CD4-positive, alpha-beta T cell (primary cell): Measurements from ENCODE around the gene DENND1B. TPM values are rescaled to one million over a fixed set of nuclear protein-coding genes. Genes with fewer than 3 reads are reported as not detected.

Source experiments
- ATAC-seq: fragments of 200-7000 bp; cut with Tn5 transposase; one replicate; pipeline ENCODE4 v1.10.0; 2022; ENCODE audit warnings: mild to moderate bottlenecking; ENCODE audit not compliant: poor library complexity
- CTCF ChIA-PET: fragments of 350-600 bp; sonication (Branson Sonifier 250); formaldehyde crosslinking; loops from one replicate; lab custom pipeline; 2021; ENCODE audit warnings: antibody characterized with exemption, inconsistent platforms; lab: Charles Lee
- POLR2A ChIA-PET: fragments of 350-600 bp; sonication (Branson Sonifier 250); formaldehyde crosslinking; loops from one replicate; lab custom pipeline; 2021; ENCODE audit warnings: antibody characterized with exemption, inconsistent platforms; lab: Charles Lee
- DNase-seq, 14 experiments: peaks; one replicate each; pipeline ENCODE4 v3.0.0-alpha.2; 2013 to 2020; ENCODE audit warnings: mixed read lengths in 2 of 14
- H3K27ac ChIP-seq, 2 donors: one replicate each; pipeline versions ENCODE4 v1.5.1 to v1.7.0; 2013; ENCODE audit warnings: low read length in 2 of 2, low read depth in 1 of 2, mild to moderate bottlenecking in 1 of 2
- H3K27me3 ChIP-seq, 2 experiments: 1 replicate in 1 of 2; 2 replicates in 1 of 2; pipeline versions ENCODE4 v1.6.1 to v1.7.0; 2013; ENCODE audit warnings: low read length in 2 of 2, control low read depth in 1 of 2, mild to moderate bottlenecking in 1 of 2, moderate library complexity in 1 of 2; ENCODE audit not compliant: insufficient read depth in 2 of 2, control insufficient read depth in 1 of 2
- H3K36me3 ChIP-seq: one replicate; pipeline ENCODE4 v1.6.1; 2013; ENCODE audit warnings: low read length, control low read depth; ENCODE audit not compliant: insufficient read depth
- H3K4me1 ChIP-seq: one replicate; pipeline ENCODE4 v1.6.1; 2013; ENCODE audit warnings: low read length, control low read depth; ENCODE audit not compliant: insufficient read depth
- H3K4me3 ChIP-seq: one replicate; pipeline ENCODE4 v1.5.1; 2013; ENCODE audit warnings: mild to moderate bottlenecking, low read length, moderate library complexity
- H3K9me3 ChIP-seq, 2 experiments: 1 replicate in 1 of 2; 2 replicates in 1 of 2; pipeline versions ENCODE4 v1.6.1 to v1.7.0; 2013; ENCODE audit warnings: low read length in 2 of 2, mild to moderate bottlenecking in 2 of 2, control low read depth in 1 of 2, moderate library complexity in 1 of 2; ENCODE audit not compliant: control insufficient read depth in 1 of 2, insufficient read depth in 1 of 2
- H3K27ac Mint-ChIP-seq: one replicate; pipeline ENCODE4 v1.8.0; 2020; ENCODE audit warnings: mixed read lengths
- H3K27me3 Mint-ChIP-seq: one replicate; pipeline ENCODE4 v1.8.0; 2021; ENCODE audit warnings: mixed read lengths
- H3K36me3 Mint-ChIP-seq: one replicate; pipeline ENCODE4 v1.8.0; 2021; ENCODE audit warnings: low read depth, mixed read lengths
- H3K4me1 Mint-ChIP-seq: one replicate; pipeline ENCODE4 v1.8.0; 2021; ENCODE audit warnings: low read depth, mixed read lengths
- H3K4me3 Mint-ChIP-seq: one replicate; pipeline ENCODE4 v1.8.0; 2020; ENCODE audit warnings: mild to moderate bottlenecking, mixed read lengths
- H3K9me3 Mint-ChIP-seq: one replicate; pipeline ENCODE4 v1.8.0; 2020; ENCODE audit warnings: mixed read lengths
- intact Hi-C, 2 experiments: fragments of 100-400 bp; cut with DNase I in 1 of 2; cut with micrococcal nuclease in 1 of 2; formaldehyde crosslinking; loops; one replicate each; pipeline versions ENCODE4 v1.15.1 to v1.9.0; 2023 to 2025; cut with DNase I, micrococcal nuclease
- total RNA-seq, 174 experiments: library from RNA in 2 of 174; stranded (reverse) in 2 of 174; gene quantifications; one replicate each; pipeline ENCODE4 v1.2.3 and lab custom pipeline; 2021 to 2026
- TF ChIP-seq, protein P1 (sequence below): fragments of 200-600 bp; IDR thresholded peaks from one replicate; pipeline ENCODE4 v1.8.0; 2022; ENCODE audit warnings: antibody characterized with exemption, mild to moderate bottlenecking

DENND1B gene
- total RNA-seq, 2 experiments from 2014 or later: 23.9 to 26.5 TPM

GRCh38 chr1:197600751-197601150 lies 174.5 kb downstream of the DENND1B start:
- Mint-ChIP-seq H3K36me3 (peaks cover 15% of the 10 kb centered on the region), H3K4me1 (no peaks in the 10 kb centered on the region), H3K27me3 (no peaks in the 10 kb centered on the region), H3K27ac (no peak overlapping the region), H3K4me3 (no peak overlapping the region), H3K9me3 (no peaks in the 10 kb centered on the region)
- H3K27ac ChIP-seq: no peak overlapping the region
- no peaks in the 10 kb centered on the region for H3K27me3 ChIP-seq
- ATAC-seq (no peak), DNase-seq (no peak)
- no peaks in the 10 kb centered on the region for H3K36me3 ChIP-seq
- H3K4me1 ChIP-seq: no peaks in the 10 kb centered on the region
- intact Hi-C loops: no loop called here
- ChIA-PET POLR2A (no interaction called here), CTCF (no interaction called here)
- H3K9me3 ChIP-seq: no peaks in the 10 kb centered on the region
- TF ChIP-seq, protein P1, sequence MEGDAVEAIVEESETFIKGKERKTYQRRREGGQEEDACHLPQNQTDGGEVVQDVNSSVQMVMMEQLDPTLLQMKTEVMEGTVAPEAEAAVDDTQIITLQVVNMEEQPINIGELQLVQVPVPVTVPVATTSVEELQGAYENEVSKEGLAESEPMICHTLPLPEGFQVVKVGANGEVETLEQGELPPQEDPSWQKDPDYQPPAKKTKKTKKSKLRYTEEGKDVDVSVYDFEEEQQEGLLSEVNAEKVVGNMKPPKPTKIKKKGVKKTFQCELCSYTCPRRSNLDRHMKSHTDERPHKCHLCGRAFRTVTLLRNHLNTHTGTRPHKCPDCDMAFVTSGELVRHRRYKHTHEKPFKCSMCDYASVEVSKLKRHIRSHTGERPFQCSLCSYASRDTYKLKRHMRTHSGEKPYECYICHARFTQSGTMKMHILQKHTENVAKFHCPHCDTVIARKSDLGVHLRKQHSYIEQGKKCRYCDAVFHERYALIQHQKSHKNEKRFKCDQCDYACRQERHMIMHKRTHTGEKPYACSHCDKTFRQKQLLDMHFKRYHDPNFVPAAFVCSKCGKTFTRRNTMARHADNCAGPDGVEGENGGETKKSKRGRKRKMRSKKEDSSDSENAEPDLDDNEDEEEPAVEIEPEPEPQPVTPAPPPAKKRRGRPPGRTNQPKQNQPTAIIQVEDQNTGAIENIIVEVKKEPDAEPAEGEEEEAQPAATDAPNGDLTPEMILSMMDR: no peak
- H3K4me3 ChIP-seq: no peak overlapping the region

DNA sequence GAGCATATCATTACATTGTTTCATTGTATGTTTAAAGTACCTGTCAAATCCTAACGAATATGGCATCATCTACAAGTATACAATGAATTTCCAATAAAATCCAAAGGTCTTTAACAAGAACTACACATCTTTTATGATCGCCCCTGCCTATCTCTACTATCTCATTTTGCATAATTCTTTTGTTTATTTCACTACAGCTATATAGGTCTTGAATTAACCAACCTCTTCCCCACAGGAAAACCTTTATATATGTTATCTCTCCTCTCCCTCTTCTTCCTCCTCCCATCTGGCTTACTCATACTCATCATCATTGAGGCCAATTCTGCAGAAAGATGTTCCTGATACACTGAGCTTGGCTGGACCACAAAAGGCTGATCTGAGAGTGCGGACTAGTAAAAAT lies 175.5 kb downstream of the DENND1B start:
- no peak for ATAC-seq

DNA sequence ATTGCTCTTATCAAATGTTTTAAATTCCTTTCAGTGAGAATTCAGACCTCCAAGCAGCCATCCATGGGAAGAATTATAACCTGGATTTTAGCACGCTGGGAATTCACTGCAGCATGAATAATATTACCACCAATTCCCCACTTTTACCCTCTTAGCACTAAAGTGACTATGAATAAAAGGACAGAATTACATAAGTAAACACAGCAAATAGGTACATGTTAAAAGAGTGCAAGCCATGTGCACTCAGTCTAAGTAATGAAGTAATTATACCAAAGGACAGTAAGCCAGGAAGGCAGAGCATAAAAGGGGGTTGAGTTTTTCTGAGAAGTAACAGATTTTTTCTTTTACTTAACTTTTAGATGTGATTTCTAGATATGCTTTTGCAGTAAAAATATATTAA lies 176.3 kb downstream of the DENND1B start:
- Histone ChIP-seq H3K9me3 (no peaks in the 10 kb centered on the region), H3K4me1 (no peaks in the 10 kb centered on the region), H3K36me3 (peaks cover 5% of the 10 kb centered on the region), H3K4me3 (no peak overlapping the region), H3K27ac (no peak overlapping the region), H3K27me3 (no peaks in the 10 kb centered on the region)
- ChIA-PET CTCF (no interaction called here), POLR2A (no interaction called here)
- no peaks in the 10 kb centered on the region for H3K4me1 Mint-ChIP-seq
- intact Hi-C loops: no loop called here
- H3K27me3 Mint-ChIP-seq: no peaks in the 10 kb centered on the region
- peaks cover 27% of the 10 kb centered on the region for H3K36me3 Mint-ChIP-seq
- DNase-seq (no peak), ATAC-seq (no peak)
- H3K9me3 Mint-ChIP-seq: no peaks in the 10 kb centered on the region
- H3K4me3 Mint-ChIP-seq: no peak overlapping the region
- TF ChIP-seq, protein P1: no peak
- H3K27ac Mint-ChIP-seq: no peak overlapping the region

More for the DNA sequence above, 175.5 kb downstream of the DENND1B start:
- H3K4me3 ChIP-seq: no peak overlapping the region
- no peaks in the 10 kb centered on the region for H3K27me3 ChIP-seq
- Mint-ChIP-seq H3K9me3 (no peaks in the 10 kb centered on the region), H3K4me1 (no peaks in the 10 kb centered on the region), H3K36me3 (peaks cover 23% of the 10 kb centered on the region), H3K27ac (no peak overlapping the region), H3K27me3 (no peaks in the 10 kb centered on the region), H3K4me3 (no peak overlapping the region)
- ChIA-PET CTCF (no interaction called here), POLR2A (no interaction called here)
- intact Hi-C loops: no loop called here
- no peaks in the 10 kb centered on the region for H3K9me3 ChIP-seq
- TF ChIP-seq, protein P1: no peak
- peaks cover 5% of the 10 kb centered on the region for H3K36me3 ChIP-seq
- no peak overlapping the region for H3K27ac ChIP-seq
- DNase-seq: no peak
- no peaks in the 10 kb centered on the region for H3K4me1 ChIP-seq
